AG09309 (cell line): ENCODE measurements around the gene ZCCHC24.
A peak's percentile ranks its signal among the peaks of the same experiment; 100 is the strongest.

ENCODE experiments used
- DNase-seq: peaks from one replicate; pipeline ENCODE4 v3.0.0-alpha.2; 2010; ENCODE audit warnings: low read depth
- H3K4me3 ChIP-seq: 2 replicates; pipeline ENCODE4 v1.5.1; 2011; ENCODE audit warnings: mild to moderate bottlenecking, low read depth, low read length, moderate library complexity; ENCODE audit not compliant: control insufficient read depth
- CTCF ChIP-seq: IDR thresholded peaks from 2 replicates; pipeline ENCODE4 v1.5.1; 2011; ENCODE audit warnings: mild to moderate bottlenecking, low read depth, low read length, inconsistent platforms; ENCODE audit not compliant: insufficient read depth, control insufficient read depth; ENCODE audit errors: missing control alignments

The ZCCHC24 gene

GRCh38 chr10:79437111-79437814 is 8.2 kb downstream of the ZCCHC24 start:
- H3K4me3 ChIP-seq: no peak overlapping the region
- no peak for TF ChIP-seq CTCF
- no peak for DNase-seq

- DNase-seq: no peak
- no peak overlapping the region for H3K4me3 ChIP-seq
- TF ChIP-seq CTCF: no peak
Observed at GRCh38 chr10:79436850-79437103, 8.6 kb downstream of the ZCCHC24 start.

DNA sequence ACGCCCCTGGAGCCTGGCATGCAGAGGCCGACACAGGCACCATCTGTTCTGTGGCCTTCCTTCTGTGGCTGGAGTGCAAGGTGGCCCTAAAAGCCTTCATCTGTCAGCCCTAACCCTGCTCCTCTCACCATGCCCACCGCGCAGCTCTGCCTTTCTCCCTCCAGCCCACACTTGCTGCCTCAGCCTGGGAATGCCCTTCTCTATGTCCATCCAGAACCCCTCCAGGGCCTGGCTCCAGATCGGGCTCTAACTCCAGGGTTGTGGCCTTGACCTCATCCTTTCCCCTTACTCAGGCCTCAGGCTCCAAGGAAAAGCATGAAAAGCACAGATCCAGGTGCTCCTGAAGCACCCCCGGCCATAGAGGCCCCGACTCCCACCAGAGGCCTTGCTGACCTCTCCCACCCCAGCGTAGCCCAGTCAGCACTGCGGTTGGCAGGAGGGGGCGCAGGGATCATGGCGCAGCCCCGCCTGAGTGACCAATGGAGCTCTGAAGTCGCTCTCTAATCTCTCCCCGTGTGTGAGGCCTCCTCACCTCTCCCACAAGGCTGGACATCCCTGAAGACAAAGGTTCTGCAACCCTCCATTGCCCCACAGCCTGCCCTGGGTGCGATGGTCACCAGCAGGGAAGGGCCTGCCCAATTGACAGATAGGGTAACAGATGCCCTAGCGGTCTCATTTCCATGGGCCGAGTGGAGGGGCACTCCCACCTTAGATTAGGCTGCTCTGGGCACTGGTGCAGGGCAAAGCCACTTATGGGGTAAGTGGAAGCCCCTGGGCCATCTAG is 9.2 kb downstream of the ZCCHC24 start:
- H3K4me3 ChIP-seq: no peak overlapping the region
- no peak for DNase-seq
- no peak for TF ChIP-seq CTCF

GRCh38 chr10:79435271-79436065 is 10.0 kb downstream of the ZCCHC24 start:
- TF ChIP-seq CTCF: no peak
- no peak overlapping the region; the same call in 1 of the 2 replicates for H3K4me3 ChIP-seq
- no peak for DNase-seq

GRCh38 chr10:79434821-79435251 is 10.6 kb downstream of the ZCCHC24 start:
- TF ChIP-seq CTCF: no peak
- DNase-seq: no peak

GRCh38 chr10:79434223-79434687 is 11.2 kb downstream of the ZCCHC24 start:
- no peak for TF ChIP-seq CTCF
- DNase-seq: no peak
- no peak overlapping the region for H3K4me3 ChIP-seq

More at GRCh38 chr10:79434821-79435251, 10.6 kb downstream of the ZCCHC24 start:
- H3K4me3 ChIP-seq: peak overlapping the region; percentile 36
